GM21717 (cell line): ENCODE measurements around the gene TNS1.

Experiments used
- ATAC-seq: cut with Tn5 transposase; IDR thresholded peaks from one replicate; pipeline ENCODE4 v1.9.1; 2021; ENCODE audit warnings: mild to moderate bottlenecking, moderate library complexity; ENCODE audit not compliant: unreplicated experiment

The TNS1 gene

DNA sequence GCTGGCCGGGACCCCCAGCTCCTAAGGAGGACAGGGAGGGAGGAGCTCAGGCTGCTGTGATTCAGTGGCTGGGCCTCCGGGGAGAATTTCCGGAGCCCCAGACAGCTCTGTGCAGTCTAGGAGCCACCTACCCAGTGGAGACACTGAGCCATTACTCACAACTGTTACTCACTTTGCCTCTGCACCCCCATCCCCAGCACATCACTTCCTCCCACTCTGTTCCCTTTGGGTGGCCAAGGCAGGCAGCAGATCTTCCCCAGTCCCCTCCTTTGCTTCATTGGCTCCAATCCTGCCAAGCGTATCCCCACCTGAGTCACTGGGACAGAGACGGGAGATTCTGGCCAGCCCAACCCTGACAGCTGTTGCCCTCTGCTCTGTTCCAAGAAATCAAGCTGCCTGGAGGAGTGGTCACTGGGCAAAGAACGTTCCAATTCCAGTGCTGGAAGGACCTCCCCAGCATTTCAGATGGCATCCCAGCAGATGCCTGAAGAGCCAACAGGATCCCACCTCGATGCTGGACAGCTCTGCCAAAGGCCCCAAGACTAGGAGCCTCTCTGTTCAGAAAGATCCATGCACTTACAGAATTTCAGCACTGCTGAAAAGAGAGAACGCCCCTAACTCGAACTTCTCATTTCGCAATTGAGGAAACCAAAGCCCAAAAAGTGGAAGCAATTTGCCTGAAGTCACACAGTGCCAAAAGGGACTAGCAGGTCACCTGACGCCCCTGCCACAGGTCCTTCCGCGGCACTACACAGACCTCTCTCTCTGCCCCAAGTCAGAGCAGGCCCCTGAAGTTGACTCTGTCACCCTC is 68.3 kb downstream of the TNS1 start:
- no peak for ATAC-seq

DNA sequence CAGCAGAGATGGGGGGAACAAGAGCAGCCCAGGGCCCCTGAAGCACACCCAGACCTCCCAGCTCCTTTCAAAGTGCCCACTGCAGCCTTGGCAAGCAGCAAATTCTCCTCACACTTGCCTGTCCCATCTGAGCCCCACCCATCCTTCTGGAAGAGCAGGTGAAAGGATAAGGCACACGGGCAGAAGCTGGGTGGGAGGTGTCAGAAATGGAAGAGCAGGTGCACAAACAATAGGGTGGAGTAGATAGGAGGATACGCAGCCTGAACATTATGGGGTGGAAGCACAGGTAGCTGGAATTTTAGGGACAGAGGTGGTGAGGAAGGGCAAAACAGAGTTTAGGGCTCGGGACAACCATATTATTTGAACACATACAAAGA is 69.2 kb downstream of the TNS1 start:
- ATAC-seq = no peak

DNA sequence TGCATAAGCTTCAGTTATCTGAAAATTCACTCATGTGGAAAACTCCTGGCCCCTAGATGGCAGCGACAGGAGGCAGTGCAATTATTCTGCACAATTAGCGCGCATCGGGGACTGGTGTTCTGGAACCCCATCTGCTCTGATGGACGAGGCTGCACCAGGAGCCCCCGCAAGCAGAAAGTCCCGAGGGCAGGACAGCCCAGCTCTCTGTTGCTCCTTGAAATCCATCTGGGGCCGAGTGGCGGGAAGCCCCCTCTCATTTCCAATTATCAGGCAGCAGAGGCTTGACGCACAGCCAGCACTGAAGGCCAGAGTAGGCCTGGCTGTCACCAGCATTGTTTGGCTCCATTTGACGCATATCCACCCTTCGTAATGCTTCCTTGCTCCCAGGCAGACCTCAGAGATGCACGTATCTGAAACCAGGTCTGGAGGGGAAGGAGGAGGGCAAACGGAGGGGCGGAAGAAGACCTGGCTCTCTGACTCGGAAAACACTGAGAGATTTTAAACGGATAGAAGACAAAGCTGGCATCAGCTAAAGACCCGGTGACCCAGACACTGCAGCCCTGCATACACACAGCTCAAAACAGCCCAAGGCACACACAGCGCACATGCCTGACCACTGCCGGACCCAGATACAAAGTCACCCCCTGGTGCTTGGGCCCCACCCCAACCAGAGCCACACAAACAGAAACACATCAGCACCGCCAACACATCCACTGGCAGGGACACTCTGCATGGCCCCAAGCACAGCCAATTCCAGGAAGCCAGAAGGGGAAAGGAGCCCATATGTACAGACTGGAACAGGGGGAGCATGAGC is 69.8 kb downstream of the TNS1 start:
- ATAC-seq = no peak

DNA sequence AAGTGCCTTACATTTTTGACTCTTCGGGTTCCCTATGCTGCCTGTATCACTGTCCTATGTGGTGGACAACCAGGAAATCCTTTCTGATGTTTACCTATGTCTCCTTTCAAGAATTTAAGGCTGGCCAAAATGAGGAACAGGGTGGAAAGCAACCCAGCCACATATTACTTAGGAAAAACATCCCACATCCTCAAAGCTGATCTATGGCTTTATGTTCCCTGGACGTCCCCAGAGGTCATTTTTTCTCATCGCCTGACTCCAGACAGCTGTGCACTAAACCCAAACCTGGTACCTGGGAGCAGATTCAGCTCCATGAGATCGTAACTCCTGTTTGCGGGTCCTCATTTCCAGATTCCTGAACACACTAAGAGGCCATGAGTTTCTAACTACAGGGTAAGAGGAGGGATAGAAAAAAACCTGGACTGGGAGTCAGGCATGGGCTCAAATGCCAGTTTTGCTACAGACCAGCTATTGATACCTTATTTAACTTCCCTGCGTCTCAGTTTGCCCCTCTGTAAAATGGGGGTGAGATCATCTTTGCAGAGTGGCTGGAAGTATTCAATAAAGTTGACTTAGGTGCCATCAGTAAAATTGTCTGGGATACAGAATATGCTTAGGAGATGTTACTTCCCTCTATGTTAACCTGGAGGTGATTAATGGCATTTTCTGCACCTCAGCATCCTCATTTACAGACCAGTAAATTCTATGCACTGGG is 70.8 kb downstream of the TNS1 start:
- ATAC-seq = no peak

DNA sequence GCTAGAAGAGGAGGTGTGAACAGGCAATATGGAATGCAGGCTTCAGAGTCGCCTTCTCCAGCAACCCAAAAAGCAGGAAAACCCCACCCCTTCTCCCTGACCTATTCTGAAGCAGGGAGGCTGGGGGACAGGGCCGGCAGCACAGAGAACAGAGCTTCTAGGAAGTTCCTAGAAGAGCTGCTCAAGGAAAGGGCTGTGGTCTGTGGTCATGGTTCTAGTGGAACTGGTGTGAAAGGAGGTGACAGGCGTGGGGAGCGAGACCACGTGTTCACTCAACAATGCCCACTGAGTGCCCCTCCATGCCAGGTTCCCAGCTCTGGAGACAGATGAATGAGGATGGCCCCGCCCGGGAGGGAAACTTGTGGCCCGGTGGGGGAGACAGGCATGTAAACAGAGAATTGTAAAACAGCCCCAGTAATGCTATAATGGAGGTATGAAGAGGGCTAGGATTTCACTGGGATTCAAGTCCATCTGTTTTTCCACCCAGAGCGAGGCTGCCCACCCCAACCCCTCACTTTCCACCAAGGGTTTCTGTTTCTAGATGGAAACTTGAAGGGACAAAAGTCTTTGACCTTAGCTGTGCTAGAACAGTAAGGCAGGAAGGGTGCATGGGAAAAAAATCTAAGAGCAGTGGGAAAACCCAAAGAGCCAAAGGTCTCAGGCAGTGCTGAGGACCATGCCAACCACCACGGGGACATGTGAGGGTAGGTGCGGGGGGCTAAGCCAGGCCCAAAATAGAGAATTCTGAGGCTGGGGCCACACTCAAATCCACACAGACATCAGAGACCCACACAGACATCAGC is 71.8 kb downstream of the TNS1 start:
- no peak for ATAC-seq

DNA sequence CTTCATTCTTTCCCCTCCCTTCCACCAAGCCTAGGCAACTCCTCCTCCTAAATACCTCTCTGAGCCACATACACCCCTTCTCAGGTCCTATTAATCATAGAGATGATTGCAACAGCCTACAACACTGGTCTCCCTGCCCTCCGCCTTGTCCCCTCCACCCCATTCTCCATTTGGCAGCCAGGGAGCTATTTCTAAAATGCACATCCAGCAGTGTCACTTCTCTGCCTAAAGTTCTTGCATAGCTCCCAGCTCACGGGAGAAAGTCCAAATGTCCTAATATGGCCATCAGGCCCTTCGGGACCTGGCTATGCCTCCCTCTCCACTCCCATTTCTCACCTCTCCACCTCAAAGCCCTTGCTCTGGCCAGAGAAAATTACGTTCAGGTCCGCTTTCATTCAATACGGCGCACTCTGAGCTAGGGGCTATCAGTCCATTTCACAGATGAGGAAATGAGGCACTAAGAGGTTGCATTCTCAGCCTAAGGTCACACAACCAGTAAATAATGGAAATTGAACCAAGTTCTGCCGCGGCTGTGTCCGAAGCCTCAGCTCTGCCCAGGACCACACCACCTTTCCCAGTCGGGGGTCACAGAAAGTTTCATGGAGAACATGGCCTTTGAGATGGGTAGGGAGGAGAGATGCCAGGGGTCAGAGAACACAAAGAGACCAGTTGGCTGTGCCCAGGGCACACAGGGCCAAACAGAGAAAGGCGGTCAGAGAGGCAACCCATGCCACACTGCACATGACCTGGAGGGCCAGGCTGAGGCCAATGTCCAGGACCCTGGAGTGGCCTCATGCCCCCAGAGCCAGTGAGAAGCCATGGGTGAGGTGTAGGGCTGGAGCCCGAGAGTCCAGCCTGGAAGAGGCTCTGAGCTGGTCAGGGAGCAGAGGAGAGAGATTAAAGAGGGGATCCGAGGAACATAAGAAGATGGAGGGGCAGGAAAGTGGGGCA is 72.8 kb downstream of the TNS1 start:
- no peak for ATAC-seq

DNA sequence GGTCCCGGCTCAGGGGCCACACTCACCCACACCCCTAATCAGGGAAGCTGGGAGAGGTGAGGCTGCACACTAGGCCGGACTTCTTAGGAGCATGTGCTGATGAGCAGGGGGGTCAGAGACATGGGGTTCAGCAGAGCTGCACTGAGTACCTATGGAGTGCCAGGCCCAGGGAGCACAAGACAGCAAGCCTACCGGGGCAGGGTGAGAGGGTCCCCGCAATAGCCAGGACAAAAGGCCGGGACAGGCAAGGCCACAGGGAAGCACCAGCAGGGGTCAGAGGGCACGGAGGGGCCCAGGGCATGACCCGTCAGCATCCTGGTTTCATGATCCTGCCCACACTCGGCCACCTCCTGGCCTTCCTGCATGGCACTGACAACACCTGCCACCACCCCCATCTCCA is 73.5 kb downstream of the TNS1 start:
- ATAC-seq = no peak

DNA sequence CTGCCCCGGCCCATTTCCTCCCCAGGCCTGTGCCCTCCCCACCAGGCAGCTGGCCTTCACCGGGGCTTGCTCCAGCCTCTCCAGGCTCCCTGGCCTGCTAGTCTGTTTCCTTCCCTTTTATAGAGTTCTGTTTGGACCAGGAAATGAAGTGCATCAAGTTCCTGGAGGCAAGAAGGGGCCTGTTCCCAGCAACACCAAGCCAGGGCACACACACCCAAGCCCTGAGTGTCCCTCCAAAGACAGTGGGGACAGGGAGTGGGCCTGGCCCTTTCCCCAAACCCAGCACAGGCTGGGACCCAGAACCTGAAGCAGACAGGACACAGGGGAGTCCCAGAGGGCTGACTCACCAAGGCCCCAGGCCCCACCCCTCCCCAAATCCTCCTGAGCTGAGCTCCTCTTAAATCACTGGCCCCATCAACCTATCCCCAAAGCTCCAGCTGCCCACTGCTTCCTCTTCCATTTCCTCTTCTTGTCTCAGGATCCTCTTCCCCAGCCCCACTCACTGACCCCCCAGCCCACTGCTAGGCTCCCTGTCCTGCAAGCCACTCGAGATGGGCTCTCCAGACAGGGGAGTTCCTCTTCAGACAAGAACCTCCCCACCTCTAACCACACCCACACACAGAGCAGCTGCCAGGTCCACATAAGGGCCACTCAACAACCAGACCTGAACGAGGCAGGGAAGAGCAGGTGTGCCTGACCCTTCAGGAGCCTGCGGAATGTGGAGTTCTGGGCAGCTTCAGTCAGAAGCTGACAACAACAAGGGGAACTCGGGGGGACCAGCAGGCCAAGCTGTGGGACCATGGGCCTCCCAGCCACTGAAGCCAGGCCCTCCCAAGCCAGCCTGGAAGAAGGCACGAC is 74.2 kb downstream of the TNS1 start:
- no peak for ATAC-seq

DNA sequence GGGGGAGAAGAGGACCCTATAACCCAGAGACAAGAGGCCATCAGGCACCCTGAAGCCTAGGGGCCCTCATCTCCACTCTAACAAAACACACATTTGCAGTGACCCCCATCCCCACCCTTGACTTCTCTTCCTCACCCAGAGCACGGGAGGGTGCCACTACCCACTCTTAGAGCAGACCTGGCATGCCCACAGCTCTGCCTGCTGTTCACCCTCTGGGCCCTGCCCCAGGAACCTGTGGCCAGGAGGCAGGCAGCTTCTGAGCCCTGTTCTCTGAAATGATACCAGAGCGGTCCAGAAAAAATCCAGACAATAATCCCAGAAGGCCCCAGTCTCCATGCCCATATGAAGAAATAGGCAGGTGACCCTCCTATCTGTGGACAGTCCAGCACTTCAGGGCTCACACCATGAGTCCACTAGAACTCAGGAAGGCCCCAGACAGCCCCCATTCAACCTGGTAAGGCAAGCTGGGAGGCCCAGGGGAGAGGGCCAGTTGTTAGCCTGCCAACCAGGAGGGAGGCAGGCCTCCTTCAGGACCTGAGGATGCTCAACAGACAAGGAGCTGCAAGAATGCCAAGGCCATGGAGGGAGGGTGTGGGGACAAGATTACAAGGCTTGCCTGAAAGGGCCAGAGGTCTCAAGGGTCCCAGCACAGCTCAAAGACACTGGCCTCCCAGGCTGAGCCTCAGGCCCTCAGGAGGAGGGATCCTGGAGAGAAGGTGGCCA is 75.0 kb downstream of the TNS1 start:
- ATAC-seq = no peak

DNA sequence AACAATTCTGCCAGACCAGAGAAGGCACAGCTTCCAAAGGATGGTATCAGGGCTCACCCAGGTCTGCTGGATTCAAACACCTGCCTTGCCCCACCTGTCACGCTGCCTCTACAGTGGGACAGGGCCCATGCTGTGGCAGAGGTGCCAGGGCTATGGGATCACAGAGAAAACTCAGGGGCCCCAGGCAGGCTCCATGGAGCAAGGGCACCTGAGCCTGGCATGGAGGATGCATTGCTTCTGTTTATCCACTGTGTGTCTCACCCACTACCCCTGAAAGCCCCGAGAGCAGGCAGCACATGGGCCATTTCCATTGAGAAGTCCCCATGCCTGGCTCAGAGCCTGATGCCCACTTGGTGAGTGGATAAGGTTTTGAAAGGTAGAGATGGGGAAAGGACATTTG is 76.0 kb downstream of the TNS1 start:
- ATAC-seq = no peak

DNA sequence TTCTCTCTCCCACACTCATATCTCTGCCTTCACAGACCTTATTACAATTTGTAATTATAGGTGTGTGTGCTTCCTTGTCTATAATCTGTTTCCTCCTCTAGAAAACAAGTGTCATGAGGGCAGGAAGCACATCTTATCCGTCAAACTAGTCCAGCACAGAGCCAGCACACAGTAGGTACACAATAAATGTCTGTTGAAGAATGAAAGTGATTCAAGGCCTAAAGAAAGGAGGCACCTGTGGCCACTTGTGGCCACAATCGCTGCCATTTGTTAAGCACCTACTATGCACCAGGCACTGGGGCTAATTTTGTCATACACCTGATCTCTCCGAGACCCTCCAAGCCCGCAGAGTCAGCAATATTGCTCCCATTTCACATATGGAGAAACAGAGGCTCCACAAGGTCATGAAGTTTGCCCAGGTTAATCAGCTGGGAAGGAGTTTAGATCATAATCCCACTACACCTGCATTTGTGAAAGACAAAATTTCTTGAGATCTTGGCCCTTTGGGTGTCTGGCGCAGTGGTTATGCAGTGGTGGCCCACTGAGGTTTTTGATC is 78.4 kb downstream of the TNS1 start:
- ATAC-seq = no peak

DNA sequence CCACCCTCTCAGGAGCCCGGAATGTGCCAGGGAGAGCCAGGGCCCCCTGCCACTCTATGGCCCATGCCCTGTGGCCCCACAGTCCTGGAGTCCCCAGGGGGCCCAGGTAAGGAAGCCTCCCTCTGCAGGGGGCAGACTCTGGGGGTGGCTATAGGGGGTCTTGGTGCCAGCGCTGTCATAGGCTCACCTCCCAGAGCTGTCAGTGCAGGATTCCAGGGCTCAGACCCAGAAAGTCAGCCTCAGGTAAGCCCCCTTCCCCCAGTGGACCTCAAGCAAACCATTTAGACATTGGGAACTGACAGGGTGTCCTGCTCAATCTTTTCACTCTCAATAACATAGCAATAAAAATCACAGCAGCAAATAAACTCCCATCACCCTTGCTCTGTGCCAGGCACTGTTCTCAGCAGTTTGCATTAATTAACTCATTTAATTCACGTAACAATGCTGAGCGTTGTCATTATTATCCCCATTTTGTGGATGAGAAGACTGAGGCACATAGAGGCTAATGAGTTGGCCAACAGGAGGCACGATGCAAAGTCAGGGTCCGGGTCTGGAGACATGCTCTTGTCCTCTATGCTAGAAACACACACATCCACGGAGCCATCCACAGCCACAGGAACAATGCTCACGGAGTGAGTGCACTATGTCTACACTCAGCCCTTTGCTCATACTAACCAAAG is 79.6 kb downstream of the TNS1 start:
- ATAC-seq = no peak

DNA sequence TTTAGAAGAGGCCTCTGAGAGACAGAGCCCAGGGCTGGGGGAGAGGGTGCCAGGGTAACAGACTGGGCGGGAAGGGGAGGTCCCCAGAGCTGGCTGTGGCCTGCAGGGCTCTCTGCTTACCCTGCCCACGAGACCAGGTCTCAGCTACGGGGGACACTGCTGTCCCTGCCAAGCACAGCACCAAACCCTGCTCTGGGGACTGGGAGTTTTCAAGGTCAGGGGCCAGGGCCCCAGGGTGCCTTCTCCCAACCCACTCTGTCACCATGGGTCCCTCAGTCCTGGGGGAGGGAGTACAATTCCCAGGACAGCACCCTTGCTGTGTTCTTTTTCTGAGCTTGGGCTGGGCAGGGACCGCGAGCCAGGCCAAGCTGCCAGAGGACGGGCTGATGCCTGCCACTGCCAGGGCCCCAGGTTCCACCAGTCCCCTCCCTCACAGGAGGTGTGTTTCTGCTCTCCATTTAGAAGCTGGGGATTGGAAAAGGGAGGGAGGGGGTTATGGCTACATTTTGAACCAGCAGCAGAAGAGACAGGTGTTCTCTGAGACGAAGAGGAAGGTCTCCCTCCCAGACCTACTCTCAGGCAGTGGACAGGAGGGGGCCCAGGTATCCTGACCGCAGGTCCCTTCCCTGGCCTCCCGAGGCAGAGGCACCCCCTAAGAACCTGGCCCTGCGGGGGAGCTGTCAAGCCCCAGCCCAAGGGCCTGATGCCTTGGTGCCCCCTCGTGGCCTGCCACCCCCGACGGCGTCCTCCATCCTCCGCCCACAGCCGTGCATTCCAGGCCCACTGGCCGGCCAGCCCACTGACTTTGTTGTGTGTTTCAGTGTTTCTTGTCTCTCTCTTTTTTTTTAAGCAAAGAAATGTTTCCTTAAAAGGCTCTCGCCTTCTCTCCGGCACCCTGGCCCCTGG is 80.4 kb downstream of the TNS1 start:
- no peak for ATAC-seq

DNA sequence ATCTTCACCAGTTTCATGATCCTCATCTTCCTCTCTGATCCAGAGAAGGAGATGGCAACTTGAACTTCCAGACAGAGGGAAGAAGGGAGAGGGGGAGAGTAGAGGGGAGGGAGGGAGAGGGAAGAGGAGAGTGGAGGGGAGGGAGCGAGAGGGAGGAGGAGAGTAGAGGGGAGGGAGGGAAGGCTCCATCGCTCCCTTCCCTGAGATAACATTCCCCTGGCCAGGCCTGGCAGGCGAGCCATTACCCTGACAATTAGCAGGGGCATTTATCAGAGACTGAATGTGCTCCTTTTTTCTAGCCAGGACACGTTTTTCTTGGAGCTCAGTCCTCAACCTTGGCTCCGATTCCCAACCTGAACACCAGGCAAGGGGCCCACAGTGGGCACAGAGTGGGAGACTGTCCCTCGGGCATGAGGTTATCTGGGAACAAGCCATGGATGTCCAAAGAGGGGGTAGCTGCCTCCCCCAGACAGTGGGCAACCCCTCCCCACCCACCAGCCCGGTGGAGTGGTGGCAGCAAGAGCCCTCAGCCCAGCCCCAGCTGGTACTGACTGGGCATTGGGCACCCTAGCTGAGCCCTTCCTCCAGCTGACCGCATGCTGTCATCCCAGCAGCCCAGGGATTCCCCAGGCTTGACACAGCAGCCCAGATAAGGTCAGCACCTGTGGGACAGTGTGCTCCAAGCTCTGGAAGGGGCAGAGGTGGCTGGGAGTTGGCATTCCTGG is 81.8 kb downstream of the TNS1 start:
- ATAC-seq = no peak

DNA sequence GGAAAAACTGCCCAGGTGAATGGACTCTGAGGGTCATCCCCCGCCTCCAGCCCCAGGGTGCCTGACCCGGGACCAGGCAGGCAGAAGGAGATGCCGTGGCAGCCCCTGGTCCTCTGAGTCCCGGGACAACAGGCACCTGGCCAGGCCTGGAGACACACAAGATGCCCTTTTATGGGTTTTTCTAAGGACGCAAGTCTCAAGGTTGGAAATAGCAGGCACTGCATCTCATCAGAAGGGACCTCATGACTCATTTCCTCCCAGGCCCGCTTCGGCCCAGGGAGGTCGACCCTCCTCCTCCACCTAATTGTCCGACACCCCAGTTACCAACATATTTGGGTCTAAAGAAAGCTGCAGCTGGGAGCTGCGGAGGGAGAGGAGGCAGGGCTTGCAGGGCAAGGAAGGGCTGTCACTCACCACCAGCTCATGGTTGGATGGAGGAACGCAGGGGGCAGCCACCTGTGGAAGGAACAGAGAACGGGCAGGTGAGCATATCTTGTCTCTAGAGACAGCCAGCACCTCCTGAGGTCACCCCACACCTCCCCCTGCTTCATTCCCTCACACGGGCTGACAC is 82.9 kb downstream of the TNS1 start:
- ATAC-seq = no peak
